Esophagus squamous epithelium (tissue), 4 donors: Measurements from ENCODE around the gene TEAD1.

ENCODE experiments used
- CTCF ChIP-seq, 6 experiments: fragments of 450-650 bp in 4 of 6; fragments of 200-600 bp in 2 of 6; sonication (generic) in 2 of 6; IDR thresholded peaks; one replicate each; pipeline ENCODE4 v1.5.1; 2016 to 2019; ENCODE audit warnings: antibody characterized with exemption in 6 of 6, mild to moderate bottlenecking in 4 of 6, moderate library complexity in 4 of 6
- POLR2A ChIP-seq, 4 donors: fragments of 450-650 bp; IDR thresholded peaks; one replicate each; pipeline ENCODE4 v1.6.1; 2017; ENCODE audit warnings: antibody characterized with exemption in 4 of 4, mild to moderate bottlenecking in 4 of 4, moderate library complexity in 3 of 4

DNA sequence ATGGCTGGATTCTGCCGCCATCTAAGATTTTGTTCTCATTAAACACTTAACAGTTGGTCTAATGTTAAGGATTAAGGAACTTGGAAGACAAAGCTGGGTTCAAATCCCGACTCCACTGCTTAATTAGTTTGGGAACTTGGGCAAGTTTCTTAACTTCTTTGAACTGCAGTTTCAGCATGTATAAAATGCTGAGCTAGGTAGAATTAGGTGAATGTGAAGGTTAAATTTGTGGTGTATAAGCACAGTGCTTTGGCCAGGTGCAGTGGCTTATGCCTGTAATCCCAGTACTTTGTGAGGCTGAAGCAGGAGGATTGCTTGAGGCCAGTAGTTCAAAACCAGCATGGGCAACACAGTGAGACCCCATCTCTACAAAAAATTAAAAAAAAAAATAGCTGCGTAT, 174.2 kb downstream of the TEAD1 start:
- TF ChIP-seq POLR2A (IDR thresholded peaks at IDR 0.05): no peak
- no peak for TF ChIP-seq CTCF (IDR thresholded peaks at IDR 0.05)
